ENCODE results near the gene SMPDL3A.
"Not testable (repeated sequence)": the region's sequence is repeated elsewhere in the genome, so short reads cannot be mapped to it uniquely, and the experiment has no call there.

SMPDL3A gene

GRCh38 chr6:122747573-122747972 lies 41.5 kb upstream of the SMPDL3A start:
- H3K4me3 ChIP-seq (ENCODE audit: low read depth, low read length): no peak overlapping the region

GRCh38 chr6:122748945-122749344 lies 40.1 kb upstream of the SMPDL3A start:
- not testable (repeated sequence) for H3K4me3 ChIP-seq (ENCODE audit: low read depth, low read length); H3K9me3 ChIP-seq; DNase-seq; H3K4me1 ChIP-seq; H3K36me3 ChIP-seq; H3K27me3 ChIP-seq

More at GRCh38 chr6:122747573-122747972, 41.5 kb upstream of the SMPDL3A start:
- DNase-seq: no peak
- Histone ChIP-seq H3K36me3 (no peaks in the 10 kb centered on the region), H3K9me3 (no peaks in the 10 kb centered on the region), H3K27me3 (no peaks in the 10 kb centered on the region), H3K4me1 (no peaks in the 10 kb centered on the region)
- no peak for TF ChIP-seq CTCF (IDR thresholded peaks at IDR 0.05; ENCODE audit: low read depth, low read length)

GRCh38 chr6:122749451-122750050 lies 39.5 kb upstream of the SMPDL3A start:
- Histone ChIP-seq H3K4me3 (ENCODE audit: low read depth, low read length) (no peak overlapping the region), H3K27me3 (no peaks in the 10 kb centered on the region), H3K9me3 (no peaks in the 10 kb centered on the region), H3K36me3 (no peaks in the 10 kb centered on the region), H3K4me1 (no peaks in the 10 kb centered on the region)
- TF ChIP-seq CTCF (IDR thresholded peaks at IDR 0.05; ENCODE audit: low read depth, low read length): no peak
- DNase-seq: no peak

GRCh38 chr6:122751326-122751725 lies 37.7 kb upstream of the SMPDL3A start:
- Histone ChIP-seq H3K9me3 (no peaks in the 10 kb centered on the region), H3K27me3 (no peaks in the 10 kb centered on the region), H3K36me3 (no peaks in the 10 kb centered on the region), H3K4me3 (ENCODE audit: low read depth, low read length) (no peak overlapping the region), H3K4me1 (no peaks in the 10 kb centered on the region)
- no peak for TF ChIP-seq CTCF (IDR thresholded peaks at IDR 0.05; ENCODE audit: low read depth, low read length)
- DNase-seq: no peak

GRCh38 chr6:122752459-122752858 lies 36.6 kb upstream of the SMPDL3A start:
- Histone ChIP-seq H3K4me3 (ENCODE audit: low read depth, low read length) (no peak overlapping the region), H3K4me1 (no peaks in the 10 kb centered on the region), H3K36me3 (no peaks in the 10 kb centered on the region), H3K9me3 (no peaks in the 10 kb centered on the region), H3K27me3 (no peaks in the 10 kb centered on the region)
- no peak for TF ChIP-seq CTCF (IDR thresholded peaks at IDR 0.05; ENCODE audit: low read depth, low read length)
- DNase-seq: no peak

- H3K9me3 ChIP-seq: no peaks in the 10 kb centered on the region
- DNase-seq: no peak
- H3K4me1 ChIP-seq: no peaks in the 10 kb centered on the region
- TF ChIP-seq CTCF (IDR thresholded peaks at IDR 0.05; ENCODE audit: low read depth, low read length): no peak
- H3K4me3 ChIP-seq (ENCODE audit: low read depth, low read length): peak overlapping the region; percentile 43
- H3K36me3 ChIP-seq: no peaks in the 10 kb centered on the region
- no peaks in the 10 kb centered on the region for H3K27me3 ChIP-seq
Observed at GRCh38 chr6:122753000-122753687, 35.9 kb upstream of the SMPDL3A start.
